ENCODE data around the gene PTPRK. TPM values are rescaled to one million over a fixed set of nuclear protein-coding genes. Genes with fewer than 3 reads are reported as not detected.

Gene PTPRK
- total and polyA plus RNA-seq, 5 donors = 9.6 to 45.7 (median 42.7) TPM

DNA sequence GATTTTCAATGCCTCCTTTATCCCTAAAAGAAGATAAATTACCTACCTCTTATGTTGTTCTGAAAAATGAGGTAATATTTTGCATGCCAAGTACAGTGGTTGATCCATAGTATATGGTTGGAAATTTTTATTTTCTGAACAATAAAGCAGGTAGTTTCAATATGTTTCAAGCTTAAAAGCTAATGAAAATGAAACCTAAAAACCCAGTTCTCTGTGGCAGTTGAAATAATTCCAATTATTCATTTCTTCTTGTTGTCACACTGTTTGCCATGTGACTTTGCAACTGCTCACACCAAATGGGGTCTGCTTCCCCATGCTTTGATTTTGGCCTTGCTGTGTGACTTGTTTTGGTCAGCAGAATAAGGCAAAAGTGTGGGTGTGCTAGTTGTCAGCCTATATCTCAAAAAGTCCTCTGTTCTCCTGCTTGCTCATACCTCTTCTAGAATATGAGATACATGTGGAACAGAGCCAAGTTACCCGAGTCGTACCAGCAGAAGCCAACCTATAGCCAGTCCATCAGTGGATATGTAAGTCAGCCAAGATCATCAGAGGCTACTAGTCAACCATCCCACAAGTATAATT, 422.3 kb downstream of the PTPRK start:
- no peak overlapping the region for H3K4me3 ChIP-seq (ENCODE audit: low read length)
- no peaks in the 10 kb centered on the region for H3K9me3 ChIP-seq (ENCODE audit: control insufficient read depth, low read length)
- WGBS = 24% methylated on average over 2 of the region's 2 CpGs
- no peak for ATAC-seq
- H3K27ac ChIP-seq (ENCODE audit: low read length) = no peak overlapping the region
- DNase-seq = no peak
- H3K27me3 ChIP-seq (ENCODE audit: control insufficient read depth, insufficient read depth) = no peaks in the 10 kb centered on the region
- intact Hi-C loops (cut with DNase I) = no loop called here
- H3K4me1 ChIP-seq (ENCODE audit: control insufficient read depth, insufficient read depth, low read length) = peaks cover 4% of the 10 kb centered on the region

DNA sequence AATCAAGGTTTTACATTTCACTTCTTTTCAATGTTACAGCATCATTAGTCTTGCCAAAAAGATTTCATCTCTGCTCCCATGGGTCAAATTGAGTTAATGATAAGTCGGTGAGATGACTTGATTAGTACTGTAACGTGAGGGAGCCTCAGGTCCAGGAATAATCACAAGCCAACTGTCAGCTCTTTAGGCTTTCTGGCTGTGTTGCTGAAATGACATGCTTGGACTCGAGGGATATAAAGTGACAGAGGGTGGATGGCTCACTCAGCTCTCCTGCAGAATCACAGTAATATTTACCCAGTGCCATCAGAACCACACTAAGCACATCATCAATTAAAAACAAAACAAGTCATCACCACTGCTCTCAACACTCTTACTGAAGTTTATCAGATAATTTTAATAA, 423.4 kb downstream of the PTPRK start:
- Histone ChIP-seq H3K27me3 (ENCODE audit: control insufficient read depth, insufficient read depth) (no peaks in the 10 kb centered on the region), H3K4me1 (ENCODE audit: control insufficient read depth, insufficient read depth, low read length) (peaks cover 4% of the 10 kb centered on the region), H3K4me3 (ENCODE audit: low read length) (no peak overlapping the region), H3K27ac (ENCODE audit: low read length) (no peak overlapping the region), H3K9me3 (ENCODE audit: control insufficient read depth, low read length) (no peaks in the 10 kb centered on the region)
- DNase-seq (no peak), ATAC-seq (peak in 1 of 2 donors; percentile 43)
- WGBS = 35% methylated on average over 3 of the region's 3 CpGs
- intact Hi-C loops (cut with DNase I) = no loop called here

DNA sequence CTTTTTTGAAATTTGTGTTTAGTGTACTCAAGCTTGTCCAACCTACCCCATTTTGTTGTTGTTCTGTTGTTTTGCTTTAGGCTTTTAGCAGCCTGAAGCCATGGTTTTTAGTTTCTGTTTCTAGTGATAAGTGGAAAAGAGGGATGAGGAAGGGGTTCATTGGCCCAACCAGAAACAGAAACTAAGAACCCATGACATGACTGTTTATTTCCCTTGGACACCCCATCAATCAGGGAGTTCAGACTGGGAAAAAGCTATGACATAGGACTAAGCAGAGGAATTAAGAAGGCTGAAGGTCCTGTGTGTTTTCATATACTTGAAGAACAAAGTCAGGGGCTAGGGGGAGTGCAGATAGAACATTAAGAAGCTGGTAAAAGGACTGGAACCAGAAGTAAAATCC, 425.0 kb downstream of the PTPRK start:
- Histone ChIP-seq H3K9me3 (ENCODE audit: control insufficient read depth, low read length) (no peaks in the 10 kb centered on the region), H3K27ac (ENCODE audit: low read length) (no peak overlapping the region), H3K27me3 (ENCODE audit: control insufficient read depth, insufficient read depth) (no peaks in the 10 kb centered on the region), H3K4me3 (ENCODE audit: low read length) (no peak overlapping the region), H3K4me1 (ENCODE audit: control insufficient read depth, insufficient read depth, low read length) (peaks cover 4% of the 10 kb centered on the region)
- DNase-seq = no peak
- intact Hi-C loops (cut with DNase I) = no loop called here
- no peak for ATAC-seq

DNA sequence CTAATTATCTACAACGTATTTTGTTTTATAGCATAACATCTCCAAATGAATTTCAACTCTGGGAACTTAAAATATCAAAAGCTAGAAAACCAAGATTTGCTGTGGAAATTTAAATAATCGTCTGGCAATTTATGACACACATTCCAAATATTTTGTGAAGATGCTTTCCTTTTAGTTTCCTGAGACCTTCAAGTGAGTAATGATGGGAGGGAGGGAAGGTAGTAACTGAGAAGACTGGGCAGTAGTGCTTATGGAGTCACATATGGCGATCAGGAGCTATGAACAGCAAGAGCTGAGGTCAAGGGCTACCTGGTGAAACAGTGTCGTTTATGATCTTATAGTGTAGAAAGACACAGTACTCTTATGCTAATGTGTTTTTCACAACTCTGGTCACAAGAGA, 441.4 kb downstream of the PTPRK start:
- intact Hi-C loops (cut with DNase I) = no loop called here
- Histone ChIP-seq H3K4me1 (ENCODE audit: control insufficient read depth, insufficient read depth, low read length) (no peaks in the 10 kb centered on the region), H3K27ac (ENCODE audit: low read length) (no peak overlapping the region), H3K9me3 (ENCODE audit: control insufficient read depth, low read length) (no peaks in the 10 kb centered on the region), H3K27me3 (ENCODE audit: control insufficient read depth, insufficient read depth) (no peaks in the 10 kb centered on the region), H3K4me3 (ENCODE audit: low read length) (no peak overlapping the region)
- WGBS = 92% methylated on average over 4 of the region's 4 CpGs
- ATAC-seq = no peak
- no peak for DNase-seq

DNA sequence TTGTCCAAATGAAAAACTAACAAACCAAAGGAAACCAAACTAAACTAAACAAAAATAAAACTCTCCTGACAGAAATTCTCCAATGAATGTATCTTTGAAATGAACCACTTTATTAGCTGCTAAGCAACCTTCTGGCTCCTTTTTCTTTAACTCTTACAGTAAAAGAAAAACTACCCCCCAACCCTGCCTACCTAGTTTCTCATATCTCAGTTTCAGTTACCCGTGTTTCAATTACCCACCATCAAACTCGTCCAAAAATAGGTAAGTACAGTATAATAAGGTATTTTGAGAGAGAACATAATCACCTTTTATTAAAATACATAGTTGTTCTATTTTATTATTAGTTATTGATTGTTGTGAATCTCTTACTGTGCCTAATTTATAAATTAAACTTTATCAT, 442.1 kb downstream of the PTPRK start:
- DNase-seq = no peak
- H3K4me1 ChIP-seq (ENCODE audit: control insufficient read depth, insufficient read depth, low read length) = no peaks in the 10 kb centered on the region
- WGBS = 88% methylated on average over 2 of the region's 2 CpGs
- intact Hi-C loops (cut with DNase I) = no loop called here
- no peak for ATAC-seq
- H3K9me3 ChIP-seq (ENCODE audit: control insufficient read depth, low read length) = no peaks in the 10 kb centered on the region
- no peak overlapping the region for H3K27ac ChIP-seq (ENCODE audit: low read length)
- H3K4me3 ChIP-seq (ENCODE audit: low read length) = no peak overlapping the region
- H3K27me3 ChIP-seq (ENCODE audit: control insufficient read depth, insufficient read depth) = no peaks in the 10 kb centered on the region

DNA sequence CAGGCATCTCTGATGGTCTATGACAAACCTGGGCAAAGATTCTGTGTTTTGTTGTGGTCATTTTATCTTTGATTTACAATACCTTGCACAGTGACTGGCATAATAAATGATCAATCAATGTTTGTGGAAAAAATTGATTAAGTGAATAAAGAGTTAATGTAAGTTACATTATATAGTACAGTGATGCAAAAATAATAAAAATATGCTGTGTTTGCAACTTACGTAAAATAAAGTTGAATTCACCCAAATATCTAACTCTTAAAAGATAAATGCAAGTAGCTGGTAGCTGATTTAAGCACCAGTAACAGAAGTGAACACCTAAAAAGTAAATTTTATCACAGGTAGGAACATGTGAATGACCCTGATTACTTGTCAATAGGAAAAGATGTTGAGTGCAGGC, 443.6 kb downstream of the PTPRK start:
- Histone ChIP-seq H3K9me3 (ENCODE audit: control insufficient read depth, low read length) (no peaks in the 10 kb centered on the region), H3K27me3 (ENCODE audit: control insufficient read depth, insufficient read depth) (no peaks in the 10 kb centered on the region), H3K4me3 (ENCODE audit: low read length) (no peak overlapping the region), H3K4me1 (ENCODE audit: control insufficient read depth, insufficient read depth, low read length) (no peaks in the 10 kb centered on the region), H3K27ac (ENCODE audit: low read length) (no peak overlapping the region)
- DNase-seq = no peak
- intact Hi-C loops (cut with DNase I) = no loop called here
- ATAC-seq = no peak
- 96% methylated on average over 1 of the region's 1 CpG for WGBS

DNA sequence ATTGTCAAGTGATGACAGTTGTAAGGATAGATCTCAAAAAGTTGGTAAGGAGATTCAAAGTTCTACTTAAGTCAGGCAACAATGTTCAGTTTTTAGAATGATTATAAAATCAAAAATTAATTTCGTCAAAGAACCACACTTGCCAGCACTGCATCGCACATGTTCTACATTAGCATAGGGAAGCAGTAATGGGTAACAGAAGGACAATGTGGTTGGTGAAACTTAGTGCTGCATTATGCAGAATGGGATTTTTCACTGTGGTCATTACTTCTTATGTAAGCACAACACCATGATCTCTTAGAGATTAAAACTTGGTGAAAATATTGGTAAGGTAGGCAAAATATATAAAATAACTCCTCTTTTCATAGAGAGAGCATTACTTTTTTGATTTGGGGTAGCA, 445.8 kb downstream of the PTPRK start:
- intact Hi-C loops (cut with DNase I) = no loop called here
- Histone ChIP-seq H3K27me3 (ENCODE audit: control insufficient read depth, insufficient read depth) (no peaks in the 10 kb centered on the region), H3K4me1 (ENCODE audit: control insufficient read depth, insufficient read depth, low read length) (no peaks in the 10 kb centered on the region), H3K9me3 (ENCODE audit: control insufficient read depth, low read length) (no peaks in the 10 kb centered on the region), H3K27ac (ENCODE audit: low read length) (no peak overlapping the region), H3K4me3 (ENCODE audit: low read length) (no peak overlapping the region)
- 96% methylated on average over 2 of the region's 2 CpGs for WGBS
- ATAC-seq (no peak), DNase-seq (no peak)

DNA sequence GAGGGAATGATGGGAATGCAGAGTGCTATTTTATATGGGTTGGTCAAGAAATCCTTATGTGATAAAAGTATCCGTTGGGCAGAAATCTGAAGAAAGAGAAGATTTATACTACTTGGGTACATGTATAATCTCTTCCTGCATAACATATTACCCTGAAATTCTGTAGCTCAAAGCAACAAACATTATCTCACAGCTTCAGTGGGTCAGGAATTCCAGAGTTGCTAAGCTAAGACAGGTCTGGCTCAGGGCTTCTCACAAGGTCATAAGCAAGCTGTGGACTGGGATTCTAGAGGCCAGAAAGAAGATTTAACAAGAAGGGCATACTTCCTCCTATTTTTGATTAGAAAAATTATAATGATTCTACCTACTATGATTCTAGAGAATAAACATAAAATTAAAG, 447.0 kb downstream of the PTPRK start:
- intact Hi-C loops (cut with DNase I) = no loop called here
- H3K27ac ChIP-seq (ENCODE audit: low read length) = no peak overlapping the region
- DNase-seq = no peak
- ATAC-seq = no peak
- H3K27me3 ChIP-seq (ENCODE audit: control insufficient read depth, insufficient read depth) = no peaks in the 10 kb centered on the region
- no peak overlapping the region for H3K4me3 ChIP-seq (ENCODE audit: low read length)
- H3K4me1 ChIP-seq (ENCODE audit: control insufficient read depth, insufficient read depth, low read length) = no peaks in the 10 kb centered on the region
- H3K9me3 ChIP-seq (ENCODE audit: control insufficient read depth, low read length) = no peaks in the 10 kb centered on the region
- WGBS = 56% methylated on average over 1 of the region's 1 CpG

DNA sequence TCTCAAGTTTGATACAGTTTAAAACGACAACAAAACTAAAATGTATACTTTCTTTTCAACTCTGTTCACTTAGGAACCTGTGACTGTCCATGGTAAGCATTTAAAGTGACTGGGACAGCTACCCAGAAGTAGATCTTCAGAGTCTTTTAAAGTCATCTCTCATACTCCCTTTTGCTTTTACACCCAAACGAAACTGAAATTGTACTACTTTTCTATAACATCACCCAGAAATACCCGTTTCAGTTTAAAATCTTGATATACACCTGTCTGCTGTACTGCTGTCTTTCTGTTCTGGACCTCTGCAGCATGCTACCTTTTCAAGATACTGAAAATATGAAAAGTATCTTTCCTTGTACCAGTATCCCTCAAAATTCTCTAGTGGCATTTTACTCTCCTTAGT, 449.2 kb downstream of the PTPRK start:
- intact Hi-C loops (cut with DNase I) = no loop called here
- Histone ChIP-seq H3K4me3 (ENCODE audit: low read length) (no peak overlapping the region), H3K9me3 (ENCODE audit: control insufficient read depth, low read length) (no peaks in the 10 kb centered on the region), H3K27me3 (ENCODE audit: control insufficient read depth, insufficient read depth) (no peaks in the 10 kb centered on the region), H3K27ac (ENCODE audit: low read length) (no peak overlapping the region), H3K4me1 (ENCODE audit: control insufficient read depth, insufficient read depth, low read length) (peaks cover 1% of the 10 kb centered on the region)
- DNase-seq (no peak), ATAC-seq (no peak)
- WGBS = 91% methylated on average over 3 of the region's 3 CpGs

DNA sequence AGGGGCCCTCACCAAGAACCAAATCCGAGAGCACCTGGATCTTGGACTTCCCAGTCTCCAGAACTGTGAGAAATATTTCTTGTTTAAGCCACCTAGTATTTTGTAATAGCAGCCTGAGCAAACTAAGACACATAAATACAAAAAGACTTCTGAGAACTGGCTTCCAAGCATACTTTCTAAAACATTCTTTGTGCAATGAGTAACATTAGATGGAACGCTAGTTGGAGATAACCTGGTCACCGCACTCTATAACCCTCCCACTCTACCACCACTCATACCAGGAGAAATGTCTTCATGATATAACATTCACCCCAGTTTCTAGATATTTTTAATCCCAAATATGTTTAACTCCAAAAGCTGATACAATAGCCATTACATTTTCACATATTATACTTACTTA, 450.0 kb downstream of the PTPRK start:
- Histone ChIP-seq H3K27me3 (ENCODE audit: control insufficient read depth, insufficient read depth) (no peaks in the 10 kb centered on the region), H3K4me3 (ENCODE audit: low read length) (no peak overlapping the region), H3K27ac (ENCODE audit: low read length) (no peak overlapping the region), H3K4me1 (ENCODE audit: control insufficient read depth, insufficient read depth, low read length) (peaks cover 1% of the 10 kb centered on the region), H3K9me3 (ENCODE audit: control insufficient read depth, low read length) (no peaks in the 10 kb centered on the region)
- DNase-seq = no peak
- 65% methylated on average over 3 of the region's 3 CpGs for WGBS
- intact Hi-C loops (cut with DNase I) = no loop called here
- ATAC-seq = no peak

DNA sequence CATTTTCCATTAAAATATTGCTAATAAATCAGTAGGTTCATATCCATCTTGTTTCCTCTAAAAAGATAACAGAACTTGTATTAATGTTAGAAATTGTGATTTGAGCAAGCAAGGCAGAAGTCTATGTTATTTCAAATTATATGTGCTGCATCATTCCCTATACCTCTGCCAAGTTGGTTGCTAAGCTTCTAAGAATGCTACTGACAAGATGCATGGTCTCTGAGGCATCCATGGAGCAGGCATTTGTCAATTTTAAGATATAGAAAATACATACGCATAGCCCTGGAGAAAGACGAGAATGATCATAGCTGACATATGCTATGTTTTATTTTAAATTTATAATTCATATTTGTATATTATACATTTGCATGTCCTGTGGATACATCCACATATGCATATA, 451.2 kb downstream of the PTPRK start:
- ATAC-seq (no peak), DNase-seq (no peak)
- Histone ChIP-seq H3K4me1 (ENCODE audit: control insufficient read depth, insufficient read depth, low read length) (peaks cover 3% of the 10 kb centered on the region), H3K9me3 (ENCODE audit: control insufficient read depth, low read length) (no peaks in the 10 kb centered on the region), H3K4me3 (ENCODE audit: low read length) (no peak overlapping the region), H3K27ac (ENCODE audit: low read length) (no peak overlapping the region), H3K27me3 (ENCODE audit: control insufficient read depth, insufficient read depth) (no peaks in the 10 kb centered on the region)
- WGBS = 73% methylated on average over 2 of the region's 2 CpGs
- intact Hi-C loops (cut with DNase I) = no loop called here

DNA sequence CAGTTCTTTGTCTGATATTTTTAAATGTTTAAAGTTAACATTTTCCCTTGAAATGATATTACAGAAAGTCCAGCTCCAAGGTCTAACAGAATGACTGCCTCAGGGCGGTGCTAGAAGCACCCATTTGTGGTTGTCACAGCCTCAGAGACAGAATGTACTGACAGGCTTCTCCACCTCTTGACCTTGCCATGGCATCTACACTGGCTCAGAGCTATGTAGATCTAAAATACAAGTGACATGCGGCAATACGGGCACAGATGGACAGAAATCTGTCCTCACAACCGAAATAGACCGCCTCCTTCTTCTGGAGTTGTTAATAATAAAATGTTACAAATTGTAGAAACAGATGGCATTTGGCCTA, 452.3 kb downstream of the PTPRK start:
- DNase-seq = peak; percentile 12 to 55 (median 46)
- peaks cover 3% of the 10 kb centered on the region for H3K4me1 ChIP-seq (ENCODE audit: control insufficient read depth, insufficient read depth, low read length)
- H3K4me3 ChIP-seq (ENCODE audit: low read length) = no peak overlapping the region
- no peak overlapping the region for H3K27ac ChIP-seq (ENCODE audit: low read length)
- WGBS = 72% methylated on average over 5 of the region's 5 CpGs
- ATAC-seq = peak; percentile 93 to 94
- no peaks in the 10 kb centered on the region for H3K27me3 ChIP-seq (ENCODE audit: control insufficient read depth, insufficient read depth)
- intact Hi-C loops (cut with DNase I) = no loop called here
- H3K9me3 ChIP-seq (ENCODE audit: control insufficient read depth, low read length) = no peaks in the 10 kb centered on the region
